Activated CD8-positive, alpha-beta T cell treated with anti-CD3 and anti-CD28 coated beads, Interleukin-2, amount 10 ng/mL, durations not matched to agents 7 days and 5 days (primary cell): ENCODE data around the gene S100A8. TPM values are rescaled to one million over a fixed set of nuclear protein-coding genes. Genes with fewer than 3 reads are reported as not detected.
A peak's percentile ranks its signal among the peaks of the same experiment; 100 is the strongest.
"Not testable (repeated sequence)": the region's sequence is repeated elsewhere in the genome, so short reads cannot be mapped to it uniquely, and the experiment has no call there.

Source experiments
- ATAC-seq: fragments of 150-1000 bp; cut with Tn5 transposase; one replicate; pipeline ENCODE4 v1.10.0; 2021; ENCODE audit warnings: moderate library complexity
- CTCF ChIA-PET: fragments of 350-600 bp; sonication (Branson Sonifier 250); formaldehyde crosslinking; loops from one replicate; lab custom pipeline; 2021; ENCODE audit warnings: antibody characterized with exemption; lab: Charles Lee
- POLR2A ChIA-PET: fragments of 350-600 bp; sonication (Branson Sonifier 250); formaldehyde crosslinking; loops from one replicate; lab custom pipeline; 2021; ENCODE audit warnings: antibody characterized with exemption; lab: Charles Lee
- DNase-seq: peaks from one replicate; pipeline ENCODE4 v3.0.0-alpha.2; 2020
- H3K27ac Mint-ChIP-seq: one replicate; pipeline ENCODE4 v1.8.0; 2021; ENCODE audit warnings: mild to moderate bottlenecking, mixed read lengths
- H3K27me3 Mint-ChIP-seq: one replicate; pipeline ENCODE4 v1.8.0; 2021; ENCODE audit warnings: low read depth, mixed read lengths
- H3K36me3 Mint-ChIP-seq: one replicate; pipeline ENCODE4 v1.8.0; 2021; ENCODE audit warnings: low read depth, mixed read lengths
- H3K4me1 Mint-ChIP-seq: one replicate; pipeline ENCODE4 v1.8.0; 2021; ENCODE audit warnings: low read depth, mixed read lengths
- H3K4me3 Mint-ChIP-seq: one replicate; pipeline ENCODE4 v1.8.0; 2021; ENCODE audit warnings: mild to moderate bottlenecking, mixed read lengths
- H3K9me3 Mint-ChIP-seq: one replicate; pipeline ENCODE4 v1.8.0; 2022; ENCODE audit warnings: mixed read lengths; ENCODE audit not compliant: insufficient read depth
- total RNA-seq, 2 experiments: library from RNA; stranded (reverse); gene quantifications; one replicate each; pipeline ENCODE4 v1.2.3, GENCODE V29; 2021

Gene S100A8
- total RNA-seq, 2 experiments from 2014 or later, result not detected

- CTCF ChIA-PET, result interaction anchor here (0.6 to 1.0 kb wide), 2 partner anchors 13 to 146 kb away, joined by 3 to 4 read pairs; no protein-coding TSS in a partner anchor
- H3K27me3 Mint-ChIP-seq, result peaks cover 50% of the 10 kb centered on the region
- H3K9me3 Mint-ChIP-seq, result no peaks in the 10 kb centered on the region
- DNase-seq (peak; percentile 11), ATAC-seq (no peak)
- H3K4me1 Mint-ChIP-seq, result peaks cover 28% of the 10 kb centered on the region
- no peaks in the 10 kb centered on the region for H3K36me3 Mint-ChIP-seq
- POLR2A ChIA-PET, result no interaction called here
- no peak within 1 kb of the TSS for H3K4me3 Mint-ChIP-seq
- no peak within 1 kb of the TSS for H3K27ac Mint-ChIP-seq
These were observed 42.1 kb downstream of the S100A8 start, which contains the start of gene PGLYRP4 for GRCh38 chr1:153348511-153349362. Gene PGLYRP4 (minus strand): TSS chr1:153348841. CDS start chr1:153347932, 909 bp downstream.

- POLR2A ChIA-PET, result no interaction called here
- CTCF ChIA-PET, result interaction anchor here (1.0 kb wide), 1 partner anchor 147 kb away, joined by 4 read pairs; no protein-coding TSS in a partner anchor
- H3K9me3 Mint-ChIP-seq, result no peaks in the 10 kb centered on the region
- H3K4me3 Mint-ChIP-seq, result no peak overlapping the region
- ATAC-seq (no peak), DNase-seq (peak; percentile 16)
- H3K36me3 Mint-ChIP-seq, result no peaks in the 10 kb centered on the region
- peaks cover 51% of the 10 kb centered on the region for H3K27me3 Mint-ChIP-seq
- peaks cover 31% of the 10 kb centered on the region for H3K4me1 Mint-ChIP-seq
- H3K27ac Mint-ChIP-seq, result no peak overlapping the region
These were observed 43.0 kb downstream of the S100A8 start for GRCh38 chr1:153347856-153348255.

- H3K4me3 Mint-ChIP-seq, POLR2A ChIA-PET, H3K27ac Mint-ChIP-seq, H3K36me3 Mint-ChIP-seq, H3K9me3 Mint-ChIP-seq, ATAC-seq: not testable (repeated sequence)
- Mint-ChIP-seq H3K4me1 (peaks cover 31% of the 10 kb centered on the region), H3K27me3 (peaks cover 59% of the 10 kb centered on the region)
- peak; percentile 16 for DNase-seq
- CTCF ChIA-PET, result interaction anchor here (2.8 to 2.9 kb wide), 2 partner anchors 9 to 148 kb away, joined by 10 to 19 read pairs; partner anchors contain the start of gene S100A9
These were observed 43.8 kb downstream of the S100A8 start for GRCh38 chr1:153347049-153347448.

GRCh38 chr1:153346077-153346723 is 44.7 kb downstream of the S100A8 start:
- Mint-ChIP-seq H3K4me3 (no peak overlapping the region), H3K9me3 (no peaks in the 10 kb centered on the region), H3K27me3 (peaks cover 60% of the 10 kb centered on the region), H3K36me3 (no peaks in the 10 kb centered on the region), H3K4me1 (peaks cover 31% of the 10 kb centered on the region), H3K27ac (no peak overlapping the region)
- ATAC-seq (no peak), DNase-seq (peak; percentile 18)
- ChIA-PET CTCF (interaction anchor here (2.8 to 2.9 kb wide), 2 partner anchors 10 to 149 kb away, joined by 10 to 19 read pairs; partner anchors contain the start of gene S100A9), POLR2A (no interaction called here)

- Mint-ChIP-seq H3K4me1 (peaks cover 36% of the 10 kb centered on the region), H3K9me3 (no peaks in the 10 kb centered on the region), H3K27me3 (peaks cover 54% of the 10 kb centered on the region), H3K36me3 (no peaks in the 10 kb centered on the region), H3K27ac (no peak overlapping the region), H3K4me3 (no peak overlapping the region)
- ATAC-seq (peak; percentile 59), DNase-seq (peak; percentile 24)
- POLR2A ChIA-PET, result no interaction called here
- CTCF ChIA-PET, result interaction anchor here (2.8 to 4.5 kb wide), 3 partner anchors 8 to 150 kb away, joined by 10 to 25 read pairs (median 19); partner anchors contain the start of gene S100A9
These were observed 45.4 kb downstream of the S100A8 start for GRCh38 chr1:153345187-153346076.

GRCh38 chr1:153344718-153345025 is 46.2 kb downstream of the S100A8 start:
- ChIA-PET CTCF (interaction anchor here (2.8 to 4.5 kb wide), 3 partner anchors 8 to 150 kb away, joined by 10 to 25 read pairs (median 19); partner anchors contain the start of gene S100A9), POLR2A (no interaction called here)
- H3K4me1 Mint-ChIP-seq, result peaks cover 43% of the 10 kb centered on the region
- H3K9me3 Mint-ChIP-seq, result no peaks in the 10 kb centered on the region
- H3K27ac Mint-ChIP-seq, result no peak overlapping the region
- H3K36me3 Mint-ChIP-seq, result no peaks in the 10 kb centered on the region
- H3K4me3 Mint-ChIP-seq, result no peak overlapping the region
- DNase-seq (peak; percentile 15), ATAC-seq (no peak)
- peaks cover 50% of the 10 kb centered on the region for H3K27me3 Mint-ChIP-seq

GRCh38 chr1:153343811-153344717 is 46.8 kb downstream of the S100A8 start:
- Mint-ChIP-seq H3K4me3 (no peak overlapping the region), H3K27me3 (peaks cover 49% of the 10 kb centered on the region), H3K9me3 (no peaks in the 10 kb centered on the region), H3K27ac (no peak overlapping the region), H3K36me3 (no peaks in the 10 kb centered on the region), H3K4me1 (peaks cover 49% of the 10 kb centered on the region)
- ATAC-seq (no peak), DNase-seq (peak; percentile 17)
- ChIA-PET CTCF (interaction anchor here (1.7 to 4.5 kb wide), 5 partner anchors 9 to 166 kb away, joined by 5 to 25 read pairs (median 10); partner anchors contain the start of gene S100A9), POLR2A (no interaction called here)

GRCh38 chr1:153343040-153343681 is 47.7 kb downstream of the S100A8 start:
- no peak overlapping the region for H3K27ac Mint-ChIP-seq
- peaks cover 50% of the 10 kb centered on the region for H3K4me1 Mint-ChIP-seq
- no peaks in the 10 kb centered on the region for H3K9me3 Mint-ChIP-seq
- ChIA-PET CTCF (interaction anchor here (1.7 to 4.5 kb wide), 3 partner anchors 10 to 167 kb away, joined by 5 to 25 read pairs (median 8); no protein-coding TSS in a partner anchor), POLR2A (no interaction called here)
- H3K4me3 Mint-ChIP-seq, result no peak overlapping the region
- no peak for ATAC-seq
- H3K36me3 Mint-ChIP-seq, result no peaks in the 10 kb centered on the region
- DNase-seq, result no peak
- H3K27me3 Mint-ChIP-seq, result peaks cover 53% of the 10 kb centered on the region

- Mint-ChIP-seq H3K36me3 (no peaks in the 10 kb centered on the region), H3K27ac (no peak overlapping the region), H3K4me1 (peaks cover 50% of the 10 kb centered on the region), H3K4me3 (no peak overlapping the region), H3K9me3 (no peaks in the 10 kb centered on the region), H3K27me3 (peaks cover 52% of the 10 kb centered on the region)
- ATAC-seq, result no peak
- CTCF ChIA-PET, result interaction anchor here (1.9 to 4.5 kb wide), 3 partner anchors 11 to 153 kb away, joined by 6 to 25 read pairs (median 8); no protein-coding TSS in a partner anchor
- POLR2A ChIA-PET, result no interaction called here
- DNase-seq, result no peak
These were observed 48.7 kb downstream of the S100A8 start for GRCh38 chr1:153342178-153342577.

GRCh38 chr1:153341431-153341934 is 49.4 kb downstream of the S100A8 start:
- ATAC-seq, result no peak
- POLR2A ChIA-PET, result no interaction called here
- CTCF ChIA-PET, result interaction anchor here (1.9 to 4.5 kb wide), 3 partner anchors 12 to 154 kb away, joined by 6 to 25 read pairs (median 8); no protein-coding TSS in a partner anchor
- peaks cover 48% of the 10 kb centered on the region for H3K27me3 Mint-ChIP-seq
- peaks cover 47% of the 10 kb centered on the region for H3K4me1 Mint-ChIP-seq
- DNase-seq, result peak; percentile 17
- no peak overlapping the region for H3K4me3 Mint-ChIP-seq
- no peaks in the 10 kb centered on the region for H3K36me3 Mint-ChIP-seq
- H3K9me3 Mint-ChIP-seq, result no peaks in the 10 kb centered on the region
- no peak overlapping the region for H3K27ac Mint-ChIP-seq
